Measurements from ENCODE around the gene RHOT1.

The RHOT1 gene

GRCh38 chr17:32266389-32267301, 124.3 kb downstream of the RHOT1 start:
- in situ Hi-C loops (cut with MboI; ENCODE audit: low sequenced_read_pairs) = no loop called here

- in situ Hi-C loops (cut with MboI; ENCODE audit: low sequenced_read_pairs) = no loop called here
Measured at GRCh38 chr17:32267690-32268205, 125.4 kb downstream of the RHOT1 start.

DNA sequence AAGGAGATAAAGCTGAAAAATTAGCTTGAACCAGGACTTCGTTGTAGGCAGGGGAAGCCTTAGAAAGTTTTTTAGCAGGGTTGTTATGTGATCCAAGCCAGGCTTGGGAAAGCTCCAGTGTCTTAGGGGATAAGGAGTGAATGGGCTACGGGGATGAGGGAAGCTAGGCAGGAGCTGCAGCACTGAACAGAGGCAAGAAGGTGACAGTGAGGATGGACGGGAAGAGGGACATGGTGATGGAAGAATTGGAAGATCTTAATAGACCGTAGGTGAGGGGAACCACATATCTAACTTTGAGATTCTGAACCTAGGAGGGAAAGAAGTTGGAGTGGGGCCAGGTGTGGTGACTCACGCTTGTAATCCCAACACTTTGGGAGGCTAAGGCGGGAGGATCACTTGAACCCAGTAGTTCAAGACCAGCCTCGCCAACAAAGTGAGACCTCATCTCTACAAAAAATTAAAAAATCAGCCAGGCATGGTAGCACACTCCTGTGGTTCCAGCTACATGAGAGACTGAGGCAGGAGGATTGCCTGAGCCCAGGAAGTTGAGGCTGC, 126.5 kb downstream of the RHOT1 start:
- in situ Hi-C loops (cut with MboI; ENCODE audit: low sequenced_read_pairs) = no loop called here

- in situ Hi-C loops (cut with MboI; ENCODE audit: low sequenced_read_pairs) = no loop called here
Measured at GRCh38 chr17:32269377-32269776, 127.1 kb downstream of the RHOT1 start.

DNA sequence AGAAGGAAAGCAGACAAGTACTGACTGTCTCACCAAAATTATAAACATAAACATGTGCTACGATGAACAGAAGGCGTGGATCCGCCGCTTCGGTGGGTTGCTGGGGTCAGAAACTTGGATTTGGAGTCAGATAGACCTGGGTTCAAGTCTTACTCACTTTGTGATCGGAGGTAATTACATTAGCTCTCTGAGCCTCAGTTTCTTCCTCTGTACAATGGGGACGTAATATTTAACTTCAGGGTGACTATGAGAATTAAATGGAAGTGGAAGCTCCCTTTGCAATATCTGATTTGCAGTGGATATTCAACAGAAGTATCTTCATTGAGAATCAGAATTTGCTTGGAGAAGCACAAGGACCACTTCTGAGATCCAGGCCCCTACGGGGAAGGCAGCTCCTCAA, 129.5 kb downstream of the RHOT1 start:
- in situ Hi-C loops (cut with MboI; ENCODE audit: low sequenced_read_pairs) = no loop called here

GRCh38 chr17:32274101-32274500, 131.8 kb downstream of the RHOT1 start:
- in situ Hi-C loops (cut with MboI; ENCODE audit: low sequenced_read_pairs) = no loop called here

DNA sequence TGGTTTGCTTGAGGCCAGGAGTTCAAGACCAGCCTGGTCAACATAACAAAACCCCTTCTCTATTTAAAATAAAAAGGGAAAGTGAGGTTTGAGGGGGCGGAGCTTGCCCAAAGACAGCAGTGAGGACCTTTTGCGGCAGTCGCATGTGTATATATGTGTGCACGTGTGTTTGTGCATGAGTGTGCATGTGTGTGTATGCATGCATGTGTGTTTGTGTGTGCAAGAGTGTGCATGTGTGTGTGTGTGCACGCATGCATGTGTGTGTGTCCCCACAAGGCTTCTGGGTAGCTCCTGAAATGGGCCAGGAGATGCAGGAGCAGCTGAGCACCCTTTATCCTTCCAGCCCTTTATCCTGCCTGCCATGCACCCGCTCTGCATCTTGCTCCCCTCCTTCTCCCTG, 132.3 kb downstream of the RHOT1 start:
- in situ Hi-C loops (cut with MboI; ENCODE audit: low sequenced_read_pairs) = no loop called here

Data from HL-60/S4 treated with retinoic acid at 250 ng/mL for 4 days and 3 days (cell line).